Stimulated activated CD8-positive, alpha-beta memory T cell treated with anti-CD3 and anti-CD28 coated beads, Interleukin-15, amount 100 ng/mL, for 48 hours (primary cell): Measurements from ENCODE around the gene RBX1.
"Not testable (repeated sequence)": the region's sequence is repeated elsewhere in the genome, so short reads cannot be mapped to it uniquely, and the experiment has no call there.

Source experiments
- DNase-seq, 2 donors: peaks; one replicate each; pipeline ENCODE4 v3.0.0-alpha.2; 2020; ENCODE audit warnings: low read depth in 2 of 2

The RBX1 gene

GRCh38 chr22:40950962-40951794, at the start of gene RBX1:
Gene RBX1, plus strand, starts transcription at chr22:40951378. Its CDS starts 21 bp downstream, at chr22:40951399.
- DNase-seq, result peak; percentile 97 to 98

DNA sequence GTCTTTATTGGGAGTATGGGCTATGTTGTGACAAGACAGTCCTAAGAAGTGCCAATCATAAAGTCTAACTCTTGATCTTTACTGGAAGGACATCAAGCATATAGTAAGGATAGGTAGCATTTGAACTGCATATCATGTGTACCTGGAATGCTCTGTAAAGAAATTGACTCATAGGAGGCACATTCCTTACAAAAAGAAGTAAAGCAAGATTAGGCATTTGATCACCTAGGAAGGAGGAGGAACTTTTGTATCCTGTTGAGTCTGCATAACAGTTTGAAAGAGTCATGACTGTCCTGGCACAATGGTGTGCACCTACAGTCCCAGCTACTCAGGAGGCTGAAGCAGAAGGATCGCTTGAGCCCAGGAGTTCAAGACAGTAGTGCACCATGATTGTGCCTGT, 47.1 kb upstream of the RBX1 start:
- no peak for DNase-seq

DNA sequence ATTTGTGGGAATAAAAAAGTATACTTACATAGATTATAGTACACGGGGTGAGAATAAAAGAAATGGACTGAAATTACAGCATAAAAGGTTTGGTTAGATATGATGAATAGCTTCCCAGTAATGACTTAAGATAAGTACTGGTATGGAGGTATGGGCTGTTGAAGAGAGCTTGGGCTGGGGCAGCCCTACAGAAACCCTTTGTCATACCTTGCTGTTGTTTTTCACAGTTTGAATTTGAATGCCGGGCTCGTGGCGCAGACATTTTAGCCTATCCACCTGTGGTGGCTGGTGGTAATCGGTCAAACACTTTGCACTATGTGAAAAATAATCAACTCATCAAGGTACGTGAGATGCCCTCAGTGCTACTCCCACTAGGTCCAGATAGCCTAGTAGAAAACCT, 42.3 kb upstream of the RBX1 start:
- DNase-seq, result no peak

- DNase-seq, result no peak
Observed at GRCh38 chr22:40911772-40912171, 39.4 kb upstream of the RBX1 start.

DNA sequence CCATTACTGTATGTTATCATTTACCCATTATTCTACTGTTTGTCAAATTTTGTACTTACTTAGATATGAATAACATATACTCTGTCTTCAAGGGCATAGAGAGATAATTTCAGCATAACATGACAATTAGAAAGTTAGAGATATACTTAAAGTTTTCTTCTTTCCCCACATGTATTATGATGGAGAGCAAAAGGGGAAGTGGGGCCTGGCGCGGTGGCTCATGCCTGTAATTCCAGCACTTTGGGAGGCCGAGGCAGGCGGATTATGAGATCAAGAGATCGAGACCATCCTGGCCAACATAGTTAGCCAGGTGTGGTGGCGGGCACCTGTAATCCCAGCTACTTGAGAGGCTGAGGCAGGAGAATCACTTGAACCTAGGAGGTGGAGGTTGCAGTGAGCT, 38.2 kb upstream of the RBX1 start:
- not testable (repeated sequence) for DNase-seq

DNA sequence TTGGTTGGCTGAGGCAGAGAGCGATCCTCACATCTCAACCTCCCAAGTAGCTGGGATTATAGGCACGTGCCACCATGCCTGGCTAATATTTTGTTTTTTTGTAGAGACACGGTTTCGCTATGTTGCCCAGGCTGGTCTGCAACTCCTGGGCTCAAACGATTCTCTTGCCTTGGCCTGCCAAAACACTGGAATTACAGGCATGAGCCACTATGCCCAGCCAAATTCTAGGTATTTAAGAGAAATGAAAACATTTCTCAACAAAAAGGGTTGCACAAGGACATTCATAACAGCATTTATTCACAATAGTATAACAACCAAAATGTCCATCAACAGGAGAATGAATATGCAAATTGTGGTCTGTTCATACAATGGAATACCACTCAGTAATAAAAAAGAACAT, 31.7 kb upstream of the RBX1 start:
- no peak for DNase-seq

GRCh38 chr22:40920526-40920925, 30.7 kb upstream of the RBX1 start:
- DNase-seq, result no peak

DNA sequence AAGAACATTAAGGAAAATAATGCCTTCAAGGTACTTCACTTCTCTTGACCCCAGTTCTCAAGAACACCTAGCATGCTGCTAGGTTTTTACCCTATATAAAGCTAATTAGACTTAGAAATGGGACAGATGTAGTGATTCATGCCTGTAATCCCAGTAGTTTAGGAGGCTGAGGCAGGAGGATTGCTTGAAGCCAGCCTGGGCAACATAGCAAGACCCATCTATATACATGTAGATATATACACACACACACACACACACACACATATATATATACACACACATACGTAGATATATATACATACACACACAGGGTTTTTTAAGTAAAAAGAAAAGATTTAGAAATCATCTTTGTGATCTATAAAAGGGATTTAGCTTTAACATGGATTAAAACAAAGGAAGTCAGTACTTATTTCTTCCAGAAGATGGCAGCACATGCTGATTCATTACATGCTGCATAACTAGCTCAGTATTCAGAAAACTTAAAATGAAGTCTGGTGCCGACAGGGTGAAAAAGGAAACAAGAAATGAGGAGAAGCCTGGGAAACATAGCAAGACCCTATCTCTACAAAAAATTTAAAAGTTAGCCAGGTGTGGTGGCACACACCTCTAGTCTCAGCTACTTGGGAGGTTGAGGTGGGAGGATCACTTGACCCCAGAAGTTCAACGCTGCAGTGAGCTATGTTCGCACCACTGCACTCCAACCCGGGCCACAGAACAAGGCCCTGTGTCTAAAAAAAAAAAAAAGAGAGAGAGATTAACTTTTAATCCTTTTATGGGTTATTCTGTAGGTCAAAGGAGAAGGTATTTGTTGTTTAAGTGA, 28.5 kb upstream of the RBX1 start:
- no peak for DNase-seq

DNA sequence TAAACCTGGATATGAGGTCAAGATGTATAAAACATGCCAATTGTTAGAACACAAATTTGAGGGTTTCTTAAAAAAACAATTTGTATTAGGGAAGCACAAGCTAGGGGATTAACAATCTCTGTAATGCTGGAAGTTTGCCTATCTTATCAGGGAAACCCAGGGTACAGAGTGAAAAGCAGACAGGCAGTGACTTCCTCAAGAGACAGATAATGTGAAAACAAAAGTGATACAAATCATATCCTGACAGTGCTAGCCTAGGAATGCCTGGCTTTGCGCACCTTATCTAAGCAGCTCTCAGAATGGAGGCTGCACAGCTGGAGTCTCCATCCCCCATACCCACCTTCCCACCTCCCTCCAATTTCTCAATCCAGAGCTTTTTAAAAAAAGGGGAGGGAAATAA, 22.5 kb upstream of the RBX1 start:
- DNase-seq, result no peak

DNA sequence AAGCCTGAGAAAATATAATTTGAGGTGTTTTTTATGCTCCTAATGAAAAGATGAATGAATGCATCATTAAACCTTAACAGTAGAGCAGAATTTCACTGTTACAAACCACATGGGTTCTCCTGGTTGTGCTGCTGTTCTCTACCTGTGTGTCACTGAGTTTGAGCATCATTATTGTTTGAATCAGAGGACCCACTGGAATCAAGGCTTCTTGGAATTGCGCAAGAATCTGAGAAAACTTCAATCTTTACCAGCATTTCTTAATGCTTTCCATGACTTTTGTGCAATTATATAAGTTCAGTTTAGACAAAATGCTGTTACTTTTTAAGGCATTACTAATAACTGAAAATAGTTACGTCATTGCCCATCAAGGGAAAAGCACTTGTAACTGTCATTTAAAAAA, 18.8 kb upstream of the RBX1 start:
- no peak for DNase-seq

- DNase-seq, result no peak
Observed at GRCh38 chr22:40939202-40939601, 12.0 kb upstream of the RBX1 start.

DNA sequence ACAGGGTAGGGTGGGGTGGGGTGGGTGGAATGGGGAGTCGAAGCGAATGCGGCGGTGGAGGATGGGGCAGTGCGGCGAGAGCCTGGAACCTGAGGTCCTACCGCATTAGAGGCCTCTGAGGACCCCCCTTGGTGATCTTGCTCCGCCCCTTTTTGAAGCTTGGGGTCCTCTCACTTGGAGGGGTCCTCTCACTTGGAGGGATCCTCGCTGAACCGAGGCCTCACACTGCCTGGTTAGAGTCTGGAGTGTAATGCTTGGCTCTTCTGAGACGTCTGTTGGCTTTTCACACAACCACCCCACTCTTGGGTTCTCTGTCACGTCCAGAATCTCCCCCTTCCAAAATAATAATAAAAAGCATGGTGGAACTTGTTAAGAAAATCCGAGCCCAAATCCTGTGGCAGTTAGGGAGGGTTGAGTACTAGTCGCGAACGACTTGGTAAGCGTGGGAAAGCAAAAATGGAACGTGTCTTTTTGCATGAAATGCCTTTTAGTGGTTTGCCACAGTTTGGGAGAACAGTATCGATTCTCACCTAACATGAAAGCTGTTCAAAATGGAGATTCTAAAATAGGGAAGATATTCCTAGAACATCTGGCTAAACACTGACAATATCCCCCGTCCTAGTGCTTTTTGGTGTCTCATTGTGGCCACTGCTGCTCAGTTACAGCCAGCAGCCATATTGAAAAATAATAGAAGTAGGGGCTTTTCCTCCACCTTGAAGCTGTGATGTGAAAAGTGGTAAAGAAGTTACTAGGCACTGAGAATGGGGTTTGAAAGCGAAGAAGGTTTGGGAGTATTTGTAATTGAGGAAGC, 822 bp downstream of the RBX1 start:
- DNase-seq, result no peak

- no peak for DNase-seq
Observed at GRCh38 chr22:40953471-40953870, 2.3 kb downstream of the RBX1 start.

- no peak for DNase-seq
Observed at GRCh38 chr22:40954113-40954512, 2.9 kb downstream of the RBX1 start.

GRCh38 chr22:40955571-40955970, 4.4 kb downstream of the RBX1 start:
- no peak for DNase-seq

DNA sequence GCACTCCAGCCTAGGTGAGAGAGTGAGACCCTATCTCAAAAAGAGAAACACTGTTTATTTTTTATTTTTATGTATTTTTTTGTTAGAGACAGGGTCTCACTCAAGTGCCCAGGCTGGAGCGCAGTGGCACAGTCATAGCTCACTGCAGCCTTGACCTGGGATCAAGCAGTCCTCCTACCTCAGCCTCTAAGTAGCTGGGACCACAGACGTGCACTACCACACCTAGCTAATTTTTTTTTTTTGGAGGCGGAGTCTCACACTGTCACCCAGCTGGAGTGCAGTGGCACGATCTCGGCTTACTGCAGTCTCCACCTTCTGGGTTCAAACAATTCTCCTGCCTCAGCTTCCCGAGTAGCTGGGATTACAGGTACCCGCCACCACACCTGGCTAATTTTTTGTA, 6.4 kb downstream of the RBX1 start:
- no peak for DNase-seq

DNA sequence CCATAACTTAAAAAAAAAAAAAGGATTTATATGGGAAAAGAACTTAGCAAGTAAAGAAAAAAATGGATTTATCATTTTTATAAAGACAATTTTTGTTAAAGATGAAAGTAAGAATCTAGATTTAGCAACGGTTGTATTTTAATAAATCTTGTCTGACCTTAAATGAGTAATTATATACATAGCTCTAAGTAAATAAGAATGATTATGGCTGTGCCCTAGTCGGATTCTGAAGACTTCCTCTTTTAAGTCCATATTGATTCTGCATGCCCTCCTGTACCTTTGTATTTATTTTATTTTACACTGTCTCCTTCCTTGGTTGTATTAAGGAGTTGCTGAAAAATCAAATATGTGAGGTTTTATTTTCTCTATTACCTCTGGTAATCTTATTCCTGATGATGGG, 7.1 kb downstream of the RBX1 start:
- no peak for DNase-seq

DNA sequence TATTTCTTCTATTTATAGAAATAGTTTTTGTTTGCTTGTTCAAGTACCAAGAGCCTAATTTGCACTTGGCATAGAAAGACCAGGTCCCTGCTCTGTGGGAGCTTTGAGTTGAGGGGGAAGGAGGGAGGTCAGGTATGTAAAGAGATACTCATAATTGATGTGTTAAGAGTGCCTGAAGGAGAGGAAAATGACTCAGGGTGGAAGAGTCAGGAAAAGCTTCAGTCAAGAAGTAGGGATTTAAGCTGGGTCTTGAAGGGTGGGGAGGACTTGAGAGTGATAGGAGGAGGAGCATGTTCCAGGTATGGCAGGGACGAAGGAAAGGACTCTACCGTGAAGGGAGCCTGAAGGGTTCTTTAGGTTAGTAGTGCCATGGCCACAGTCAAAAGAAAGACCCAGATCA, 9.0 kb downstream of the RBX1 start:
- DNase-seq, result no peak

DNA sequence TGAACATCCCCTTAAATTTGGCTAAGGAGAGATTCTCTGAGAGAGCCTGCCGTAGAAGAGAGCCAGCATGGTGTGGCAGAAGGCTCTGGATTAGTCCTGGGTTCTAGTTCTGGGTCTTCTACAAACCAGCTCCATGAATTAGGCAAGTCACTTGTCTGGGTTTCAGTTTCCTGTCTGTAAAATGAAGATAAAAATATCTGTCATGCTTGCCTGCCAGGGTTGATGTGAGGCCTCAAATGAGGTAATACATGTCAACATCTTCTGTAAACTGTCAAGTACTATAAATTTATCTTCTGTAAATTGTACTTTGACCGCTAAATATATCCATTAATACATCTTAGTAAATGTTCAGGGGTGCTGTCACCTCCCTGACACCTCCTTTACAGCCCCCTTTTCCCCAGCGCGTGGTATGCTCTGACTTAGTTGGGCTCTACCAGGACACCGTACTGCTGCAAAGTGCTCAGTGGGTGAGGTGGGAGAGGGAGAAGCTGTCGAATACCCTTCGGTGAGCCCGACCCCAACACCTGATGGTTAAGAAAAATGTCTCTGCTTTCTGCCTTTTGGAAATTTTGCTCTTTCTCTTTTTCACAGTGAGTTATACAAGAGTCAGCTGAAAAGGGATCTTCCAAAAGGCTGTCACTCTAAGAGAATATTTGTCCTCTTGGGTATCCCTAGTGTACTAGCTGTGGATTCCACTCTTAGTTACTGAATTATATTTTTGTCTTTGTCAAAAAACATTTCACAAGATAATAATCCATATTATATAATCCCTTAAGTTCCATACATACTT, 15.0 kb downstream of the RBX1 start:
- no peak for DNase-seq

DNA sequence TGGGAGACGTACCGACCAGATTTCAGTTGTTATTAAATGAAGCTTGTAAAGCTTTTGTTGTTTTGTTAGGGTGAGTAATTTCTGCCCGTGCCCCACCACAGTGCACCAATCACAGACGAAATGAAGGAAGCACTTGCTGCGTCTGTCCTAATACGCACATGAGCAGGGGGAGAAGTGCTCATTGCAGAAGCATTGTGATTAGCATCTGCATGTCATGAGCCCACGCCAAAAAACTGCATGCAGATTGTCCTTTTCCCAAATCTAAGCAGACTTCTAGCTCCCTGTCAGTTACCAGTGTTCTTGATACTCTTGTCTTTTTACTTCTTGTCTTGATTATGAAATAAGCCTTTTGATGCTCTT, 15.5 kb downstream of the RBX1 start:
- no peak for DNase-seq

GRCh38 chr22:40967111-40967760, 16.1 kb downstream of the RBX1 start:
- no peak for DNase-seq
